ENCODE results near the gene CEACAM19. TPM values are rescaled to one million over a fixed set of nuclear protein-coding genes. Genes with fewer than 3 reads are reported as not detected.

The CEACAM19 gene
- total and polyA plus RNA-seq, 2 of the 13 experiments (the other 11 are each of a cell fraction or from before 2014, with no cell fraction given): 1.3 to 4.0 TPM

- TF ChIP-seq RBFOX2 (IDR thresholded peaks at IDR 0.05; ENCODE audit: low read depth, low read length) (peak; percentile 50; the same call in 1 of the 2 replicates), ZHX1 (CRISPR knock-in tag; IDR thresholded peaks at IDR 0.05; ENCODE audit: low read depth) (peak; percentile 76; the same call in 1 of the 2 replicates), RELA (CRISPR knock-in tag; IDR thresholded peaks at IDR 0.05) (peak; percentile 92), KDM6A (CRISPR knock-in tag; IDR thresholded peaks at IDR 0.05; ENCODE audit: low read depth) (peak; percentile 61; the same call in 1 of the 2 replicates), ESRRA (CRISPR knock-in tag; IDR thresholded peaks at IDR 0.05; ENCODE audit: low read depth) (peak; percentile 69; the same call in 1 of the 2 replicates), PBX3 (CRISPR knock-in tag; IDR thresholded peaks at IDR 0.05; ENCODE audit: borderline replicate concordance) (no peak), ZNF335 (CRISPR knock-in tag; IDR thresholded peaks at IDR 0.05) (no peak), SP5 (CRISPR knock-in tag; IDR thresholded peaks at IDR 0.05; ENCODE audit: borderline replicate concordance, low read depth) (peak; percentile 65), MTF1 (CRISPR knock-in tag; IDR thresholded peaks at IDR 0.05) (no peak), ZNF331 (CRISPR knock-in tag; IDR thresholded peaks at IDR 0.05) (peak; percentile 43; the same call in 1 of the 2 replicates), HNRNPL (IDR thresholded peaks at IDR 0.05; ENCODE audit: low read depth, low read length) (peak; percentile 99)
Observed at GRCh38 chr19:44725251-44725650, 54.0 kb downstream of the CEACAM19 start (continued).
